ENCODE data around the gene GPX2.

The GPX2 gene

GRCh38 chr14:64958743-64959142 lies 16.2 kb upstream of the GPX2 start:
- DNase-seq = no peak

GRCh38 chr14:64958201-64958600 lies 15.7 kb upstream of the GPX2 start:
- no peak for DNase-seq

DNA sequence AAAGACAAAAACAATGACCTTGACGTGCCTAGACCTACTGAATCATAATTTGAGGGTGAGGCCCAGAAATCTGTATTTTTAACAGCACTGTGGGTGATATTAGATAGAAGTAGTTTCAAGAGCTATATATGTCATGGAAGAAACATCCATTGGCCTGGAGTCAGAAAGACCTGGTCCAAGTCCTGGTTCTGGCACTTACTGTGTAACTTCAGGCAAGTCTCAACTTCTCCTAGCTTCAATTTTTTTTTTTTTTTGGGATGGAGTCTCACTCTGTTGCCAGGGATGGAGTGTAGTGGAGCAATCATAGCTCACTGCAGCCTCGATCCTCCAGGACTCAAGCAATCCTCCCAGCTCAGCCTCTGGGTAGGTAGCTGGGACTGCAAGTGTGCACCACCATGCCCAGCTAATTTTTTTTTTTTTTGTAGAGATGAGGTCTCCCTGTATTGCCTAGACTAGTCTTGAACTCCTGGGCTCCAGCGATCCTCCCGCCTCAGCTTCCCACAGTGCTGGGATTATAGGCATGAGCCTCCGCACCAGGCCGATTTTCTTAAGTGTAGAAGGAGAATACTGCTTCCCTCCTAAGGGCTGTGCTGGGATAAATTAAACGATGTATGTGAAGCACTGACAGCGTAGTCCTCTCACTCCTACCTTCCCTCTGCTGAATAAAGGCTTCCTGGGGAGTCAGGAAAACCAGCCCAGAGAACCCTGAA lies 14.3 kb upstream of the GPX2 start:
- no peak for DNase-seq

DNA sequence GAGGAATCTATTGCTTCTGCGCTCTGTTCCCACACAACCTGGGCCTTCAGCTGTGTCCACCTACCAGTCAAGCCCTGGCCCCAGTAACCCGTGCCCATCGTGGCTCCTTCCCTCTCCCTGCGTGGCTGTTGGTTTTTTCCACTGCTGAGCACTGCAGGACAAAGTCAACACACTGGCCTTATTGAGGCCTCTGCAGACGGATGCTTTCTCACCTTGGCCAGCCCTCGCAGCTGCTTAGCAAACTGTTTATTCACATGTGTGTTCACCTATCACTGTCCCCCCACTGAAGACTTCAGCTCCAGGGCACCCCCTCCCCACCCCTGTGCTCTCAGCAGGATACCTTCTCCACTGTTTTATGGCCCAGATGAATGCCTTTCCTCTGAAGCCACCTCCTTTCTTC lies 12.8 kb upstream of the GPX2 start:
- no peak for DNase-seq

GRCh38 chr14:64954491-64955240 lies 12.1 kb upstream of the GPX2 start:
- DNase-seq = no peak

- DNase-seq = no peak
These were observed 11.1 kb upstream of the GPX2 start for GRCh38 chr14:64953661-64954060.

- DNase-seq = no peak
These were observed 10.7 kb upstream of the GPX2 start for GRCh38 chr14:64953310-64953654.

DNA sequence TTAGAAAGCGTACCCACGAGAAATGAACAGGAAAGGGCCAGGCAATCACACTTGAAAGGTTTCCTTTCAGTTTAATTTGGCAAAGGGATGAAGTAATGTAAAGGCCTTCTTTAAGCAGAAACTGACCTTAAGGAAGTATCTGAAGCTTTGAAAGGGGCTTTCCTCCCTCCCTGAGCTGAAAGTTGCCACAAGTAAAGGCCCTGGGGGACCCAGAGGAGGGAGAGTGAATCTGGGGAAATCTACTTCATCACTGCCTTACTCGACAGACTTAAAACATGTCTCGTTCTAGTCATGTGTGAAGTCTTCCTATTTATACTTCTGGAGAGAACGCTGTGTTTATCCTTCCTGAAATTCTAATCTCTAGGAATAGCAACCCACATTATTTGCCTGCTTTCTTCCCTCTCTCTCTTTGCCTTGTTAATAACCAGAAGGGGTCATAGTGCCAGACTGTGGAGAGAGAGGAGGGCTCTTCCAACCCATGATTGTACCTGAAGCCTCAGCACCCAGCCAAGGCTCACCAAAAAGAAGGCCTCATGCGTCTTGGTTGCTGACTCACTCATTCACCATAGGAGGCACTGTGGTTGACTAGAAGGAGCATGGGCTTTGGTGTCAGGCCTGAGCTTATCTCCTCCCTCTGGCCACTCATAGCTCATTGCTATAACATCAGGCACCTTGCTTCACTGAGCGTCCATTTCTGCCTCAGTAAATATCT lies 10.2 kb upstream of the GPX2 start:
- no peak for DNase-seq

DNA sequence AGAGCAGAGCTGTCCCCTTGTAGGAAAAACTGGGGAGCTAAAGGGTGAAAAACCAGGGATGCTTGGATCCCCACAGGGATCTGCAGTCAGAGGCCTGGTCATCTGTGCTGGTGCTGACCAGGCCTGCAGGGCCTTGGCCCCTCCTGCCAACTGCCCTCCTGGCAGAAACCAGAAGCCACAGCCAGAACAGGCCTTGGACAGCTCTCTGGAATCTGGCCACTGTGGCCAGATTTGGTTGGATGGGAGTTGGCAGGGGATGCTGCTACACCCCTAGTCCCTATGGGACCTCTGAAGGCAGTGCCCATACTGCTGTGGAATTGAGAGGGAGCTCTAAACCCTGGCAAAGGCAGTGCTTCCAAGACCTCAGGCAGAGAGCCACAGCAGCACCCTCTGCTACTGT lies 9.2 kb upstream of the GPX2 start:
- no peak for DNase-seq

- DNase-seq = no peak
These were observed 8.7 kb upstream of the GPX2 start for GRCh38 chr14:64951291-64951690.

GRCh38 chr14:64950889-64951288 lies 8.3 kb upstream of the GPX2 start:
- DNase-seq = no peak

DNA sequence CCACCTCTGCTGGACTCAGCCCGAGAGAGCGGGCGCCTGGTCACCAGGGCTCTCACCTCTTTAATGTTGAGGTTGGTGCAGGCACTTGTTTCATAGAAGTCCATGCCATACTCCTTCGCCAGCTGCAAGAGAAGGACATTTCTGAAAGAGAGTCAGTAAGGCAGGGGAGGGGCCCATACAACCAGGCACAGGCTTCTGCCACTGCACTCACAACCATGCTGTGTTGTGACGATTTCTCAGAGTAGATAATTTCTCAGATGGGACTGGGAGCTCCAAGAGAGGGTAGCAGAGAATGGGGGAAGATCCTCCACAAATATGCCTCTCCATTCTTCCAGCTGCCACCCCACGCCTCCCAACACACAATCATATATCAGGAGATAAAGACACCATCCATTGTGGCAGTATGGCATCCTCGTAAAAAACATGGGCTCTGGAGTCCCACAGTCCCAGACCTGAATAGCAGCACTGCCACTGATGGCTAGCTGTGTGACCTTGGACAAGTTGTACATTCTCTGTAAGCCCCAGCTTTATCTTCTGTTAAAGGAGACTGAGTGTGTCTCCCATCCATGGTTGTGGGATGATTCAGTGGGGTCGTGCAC lies 6.2 kb upstream of the GPX2 start:
- DNase-seq = no peak

DNA sequence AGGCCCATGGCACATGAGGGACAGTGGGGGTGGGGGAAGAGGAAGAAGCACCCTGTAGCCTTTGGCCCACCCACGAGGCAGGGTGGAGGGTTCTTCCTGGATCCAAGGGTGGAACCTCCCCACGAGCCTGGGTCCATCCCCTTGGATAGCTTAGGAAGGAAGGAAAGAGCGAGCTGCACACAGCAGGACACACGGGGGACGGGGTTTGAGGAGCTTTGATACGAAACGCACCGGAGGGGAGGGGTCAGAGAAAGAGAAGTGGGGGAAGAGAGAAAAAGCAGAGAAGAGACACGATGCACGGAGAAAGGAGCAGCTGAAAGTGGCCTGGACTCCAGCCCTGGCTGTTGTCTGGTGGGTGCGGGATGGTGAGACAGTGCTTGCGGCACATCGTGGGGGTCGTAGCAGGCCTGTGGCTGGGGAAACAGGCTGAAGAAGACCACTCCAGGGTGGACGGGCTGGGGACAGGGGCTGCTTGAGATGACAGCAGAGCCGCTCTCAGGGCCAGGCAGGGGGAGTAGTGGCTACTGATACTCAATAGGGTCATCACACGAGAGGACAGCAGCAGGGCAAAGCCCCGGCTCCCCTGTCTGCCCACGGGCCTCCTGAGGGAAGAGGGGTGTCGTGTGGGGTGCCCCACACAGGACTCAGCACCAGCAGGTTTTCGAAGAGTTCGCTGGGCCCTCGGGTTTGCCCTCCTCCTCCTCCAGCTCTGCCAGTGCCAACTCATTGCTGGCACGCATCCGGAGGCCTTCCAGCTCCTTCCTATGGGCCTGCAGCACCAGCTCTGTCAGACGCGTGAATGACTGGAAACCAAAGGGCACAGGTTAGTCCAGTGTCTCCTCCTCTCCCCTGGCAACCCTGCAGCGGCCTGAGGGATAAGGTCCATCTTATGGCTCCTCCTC lies 5.4 kb upstream of the GPX2 start:
- DNase-seq = no peak

DNA sequence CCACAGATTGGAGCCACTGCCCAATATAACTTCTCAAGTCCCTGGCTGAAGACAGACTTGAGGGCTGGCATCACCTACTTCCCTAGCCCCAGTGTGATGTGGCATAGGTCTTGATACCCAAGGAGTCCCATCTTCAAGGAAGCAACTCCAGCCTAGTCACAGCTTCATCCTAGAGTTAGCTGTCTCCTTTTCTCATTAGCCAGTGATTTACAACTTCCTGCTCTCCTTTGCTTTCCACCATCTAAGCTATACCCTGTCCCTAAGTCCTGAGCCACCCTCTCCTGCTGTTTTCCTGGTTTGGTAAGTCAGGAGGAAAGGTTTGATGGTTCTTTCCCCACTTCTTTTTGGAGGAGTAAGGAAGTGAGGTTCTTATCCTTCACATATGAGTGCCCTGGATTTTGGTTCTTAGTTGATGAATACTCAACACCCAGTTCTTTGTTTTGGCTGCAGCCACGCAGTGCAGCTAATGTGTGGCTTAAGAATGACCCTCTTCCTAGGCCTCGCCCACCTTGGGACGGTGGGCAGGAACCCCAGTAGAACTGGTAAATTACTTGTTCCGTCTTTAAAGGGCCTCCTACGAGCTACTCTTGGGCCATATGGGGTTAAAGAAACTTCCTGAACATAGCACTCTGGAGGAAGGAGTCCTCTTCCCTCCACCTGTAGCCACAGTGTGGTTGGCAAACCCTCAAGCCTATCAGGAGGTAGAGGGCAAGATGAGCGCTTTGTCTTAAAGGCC lies 3.9 kb upstream of the GPX2 start:
- DNase-seq = no peak

DNA sequence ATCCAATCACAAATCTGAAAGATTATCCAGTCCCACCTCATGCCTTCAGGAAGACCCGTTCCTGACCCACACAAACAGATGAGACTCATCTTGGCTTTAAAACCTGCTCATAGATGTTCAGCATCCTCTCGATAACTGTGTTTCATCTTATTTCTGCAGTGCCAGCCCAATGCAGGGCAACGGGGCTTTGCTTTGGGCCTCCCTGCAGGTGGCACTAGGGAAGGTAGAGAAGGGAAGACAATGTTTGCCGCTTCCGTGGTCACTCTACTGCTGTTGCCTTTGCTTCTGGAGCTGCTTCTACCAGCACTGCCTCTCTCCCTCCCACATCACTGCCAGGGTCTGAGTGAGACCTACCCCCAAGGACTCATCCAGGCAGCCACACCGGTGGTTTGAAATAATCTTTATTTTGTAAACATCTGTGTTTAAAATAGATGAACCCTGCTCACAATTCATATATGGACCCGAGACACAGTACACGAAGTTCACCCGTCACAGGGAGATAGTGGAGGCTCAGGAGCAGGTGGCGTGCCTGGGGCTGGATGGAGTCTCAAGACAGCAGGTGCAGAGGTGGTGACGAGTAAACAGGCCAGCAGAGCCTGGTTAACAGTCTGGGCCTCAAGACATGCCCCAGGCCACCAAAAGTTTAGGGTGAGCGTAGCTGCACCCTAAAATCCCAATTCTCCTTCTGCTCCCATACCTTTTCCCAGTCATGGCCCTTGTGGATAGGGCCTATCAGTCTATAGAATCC lies 3.1 kb upstream of the GPX2 start:
- DNase-seq = no peak

GRCh38 chr14:64944861-64945260 lies 2.3 kb upstream of the GPX2 start:
- DNase-seq = no peak

DNA sequence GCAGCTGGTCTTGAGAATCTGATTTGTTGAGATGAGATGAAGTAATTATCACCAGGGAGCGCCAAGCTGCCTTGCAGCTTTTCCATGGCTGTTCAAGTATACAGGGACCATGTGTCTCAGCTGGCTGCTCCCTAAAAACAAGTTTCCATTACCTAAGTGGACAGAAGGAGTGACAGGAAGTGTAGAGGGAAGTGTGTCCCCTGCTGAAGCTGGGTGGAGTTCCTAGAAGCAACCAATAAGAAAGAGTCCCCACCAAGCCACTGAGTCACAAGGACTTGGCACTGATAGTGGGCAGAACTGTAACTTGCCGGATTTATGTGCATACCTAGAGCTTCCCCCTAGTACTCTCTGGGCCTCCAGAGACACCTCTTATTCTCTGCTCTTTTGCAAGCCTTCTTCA lies 1.5 kb upstream of the GPX2 start:
- DNase-seq = no peak

DNA sequence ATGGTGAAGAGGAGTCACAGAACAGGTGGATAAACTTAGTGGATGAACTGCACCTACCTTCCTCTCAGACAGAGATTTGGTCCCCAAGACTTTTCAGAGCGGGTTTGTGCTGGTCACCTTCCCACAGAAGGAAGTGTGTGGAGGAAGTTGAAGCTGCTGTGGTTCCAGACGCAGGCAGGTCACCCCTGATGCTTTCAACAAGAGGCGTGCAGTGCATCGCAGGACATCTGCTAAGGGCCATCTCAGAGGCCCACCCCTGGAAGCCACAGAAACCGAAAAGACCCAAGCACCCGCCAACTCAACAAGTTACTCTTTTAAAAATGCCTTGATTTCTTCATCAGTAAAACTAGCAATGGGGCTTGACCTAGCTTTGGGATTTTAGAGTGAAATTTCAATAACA lies 1.0 kb upstream of the GPX2 start:
- DNase-seq = no peak

DNA sequence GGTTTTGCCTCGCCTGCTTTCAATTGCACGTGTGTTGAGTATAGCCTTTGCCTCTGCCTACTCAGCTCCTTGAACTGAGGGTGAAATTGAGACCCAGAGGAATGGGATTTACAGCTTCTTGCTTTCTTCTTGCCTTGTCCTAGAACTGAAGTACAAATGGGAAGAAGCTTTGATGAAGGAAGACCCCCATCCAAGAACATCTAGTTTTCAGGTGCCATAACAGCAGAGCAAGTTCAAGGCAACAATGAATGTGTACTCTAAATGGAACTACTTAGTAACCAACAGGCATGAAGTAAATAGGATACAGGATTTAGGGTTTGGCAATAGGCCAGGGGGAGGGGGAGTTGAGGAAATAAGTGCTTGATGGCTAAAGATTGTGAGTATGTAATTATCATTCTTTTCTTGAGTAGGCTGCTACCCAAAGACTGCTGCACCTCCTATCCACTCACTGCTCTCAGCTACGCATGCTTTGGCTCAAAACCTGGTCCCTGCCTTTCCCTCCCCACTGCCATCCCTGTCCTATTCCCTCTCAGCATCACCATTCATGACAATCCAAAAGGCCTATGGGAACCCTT lies 2.1 kb downstream of the GPX2 start:
- DNase-seq = no peak

- DNase-seq = no peak
These were observed 2.7 kb downstream of the GPX2 start for GRCh38 chr14:64939817-64940190.
